Left lung (tissue), 10 donors: ENCODE measurements around the gene IL17RD. TPM values are rescaled to one million over a fixed set of nuclear protein-coding genes. Genes with fewer than 3 reads are reported as not detected.

Source experiments
- ATAC-seq: fragments of 200-7000 bp; cut with Tn5 transposase; one replicate; pipeline ENCODE4 v1.9.1; 2020; ENCODE audit warnings: moderate library complexity
- DNase-seq, 4 donors: peaks; one replicate each; pipeline ENCODE4 v3.0.0-alpha.2; 2013 to 2020
- H3K27ac ChIP-seq, 2 donors: fragments of 200-600 bp; sonication (generic) in 1 of 2; one replicate each; pipeline versions ENCODE4 v1.5.0 to v1.8.0; 2020 to 2021
- H3K27me3 ChIP-seq, 2 donors: fragments of 200-600 bp; sonication (generic) in 1 of 2; one replicate each; pipeline versions ENCODE4 v1.5.0 to v1.8.0; 2020 to 2021
- H3K36me3 ChIP-seq, 2 donors: fragments of 200-600 bp; sonication (generic) in 1 of 2; one replicate each; pipeline versions ENCODE4 v1.5.0 to v1.8.0; 2020 to 2021
- H3K4me1 ChIP-seq, 2 donors: fragments of 200-600 bp; one replicate each; pipeline ENCODE4 v1.8.0; 2021
- H3K4me3 ChIP-seq, 2 donors: fragments of 200-600 bp; sonication (generic) in 1 of 2; one replicate each; pipeline versions ENCODE4 v1.5.0 to v1.8.0; 2020 to 2021; ENCODE audit warnings: mild to moderate bottlenecking in 1 of 2
- H3K9me3 ChIP-seq, 2 donors: fragments of 200-600 bp; sonication (generic) in 1 of 2; one replicate each; pipeline versions ENCODE4 v1.5.0 to v1.8.0; 2020 to 2021
- CTCF ChIP-seq, 2 donors: fragments of 200-600 bp; sonication (generic) in 1 of 2; IDR thresholded peaks; one replicate each; pipeline versions ENCODE4 v1.5.0 to v1.8.0; 2021; ENCODE audit warnings: antibody characterized with exemption in 2 of 2
- intact Hi-C, 2 donors: fragments of 100-400 bp; cut with DNase I; formaldehyde crosslinking; loops; one replicate each; pipeline versions ENCODE4 v1.11.2 to v1.14.2; 2022
- polyA plus RNA-seq, 6 donors: library from polyadenylated mRNA; unstranded; fragments of 120-200 nt; gene quantifications; one replicate each; pipeline ENCODE4 v1.2.1, GENCODE V29; 2013; ENCODE audit not compliant: insufficient read length in 6 of 6
- total RNA-seq, 2 donors: library from RNA; stranded (reverse); fragmentation: NEBNext Ultra II Directional; extraction: Animal tissue kit (Norgen Biotek cat#: 25700); gene quantifications; one replicate each; pipeline ENCODE4 v1.2.1, GENCODE V29; 2021
- donor health status: DM: no; HTN: yes; CAD: no.
- donor health status: DM: no; HTN: no; CAD: no.

Gene IL17RD
- total and polyA plus RNA-seq, 8 donors, result 1.1 to 14.3 (median 11.1) TPM

- ATAC-seq (no peak), DNase-seq (no peak)
- H3K4me1 ChIP-seq, result no peaks in the 10 kb centered on the region
- no peak overlapping the region for H3K4me3 ChIP-seq
- no peak overlapping the region for H3K27ac ChIP-seq
- no peak for TF ChIP-seq CTCF (IDR thresholded peaks at IDR 0.05)
- H3K9me3 ChIP-seq, result no peaks in the 10 kb centered on the region
- no peaks in the 10 kb centered on the region for H3K36me3 ChIP-seq
- peaks cover 0 to 34% of the 10 kb centered on the region in 2 donors for H3K27me3 ChIP-seq
- intact Hi-C loops, result no loop called here
These were observed 10.5 kb downstream of the IL17RD start for GRCh38 chr3:57154470-57155309.

GRCh38 chr3:57152151-57153143 lies 12.7 kb downstream of the IL17RD start:
- ATAC-seq, result no peak
- Histone ChIP-seq H3K27ac (no peak overlapping the region), H3K27me3 (peaks cover 0 to 24% of the 10 kb centered on the region in 2 donors), H3K36me3 (no peaks in the 10 kb centered on the region), H3K4me1 (no peaks in the 10 kb centered on the region), H3K9me3 (no peaks in the 10 kb centered on the region), H3K4me3 (no peak overlapping the region)
- intact Hi-C loops, result no loop called here
- DNase-seq, result no peak
- TF ChIP-seq CTCF (IDR thresholded peaks at IDR 0.05), result no peak

- no peak for DNase-seq
- no peak for TF ChIP-seq CTCF (IDR thresholded peaks at IDR 0.05)
These were observed 13.4 kb downstream of the IL17RD start for GRCh38 chr3:57151749-57152148.

GRCh38 chr3:57151021-57151449 lies 14.1 kb downstream of the IL17RD start:
- H3K27ac ChIP-seq, result no peak overlapping the region
- H3K27me3 ChIP-seq, result peaks cover 0 to 10% of the 10 kb centered on the region in 2 donors
- intact Hi-C loops, result no loop called here
- H3K9me3 ChIP-seq, result no peaks in the 10 kb centered on the region
- no peak overlapping the region for H3K4me3 ChIP-seq
- ATAC-seq, result no peak
- DNase-seq, result no peak
- no peaks in the 10 kb centered on the region for H3K4me1 ChIP-seq
- no peaks in the 10 kb centered on the region for H3K36me3 ChIP-seq
- TF ChIP-seq CTCF (IDR thresholded peaks at IDR 0.05), result no peak

More at GRCh38 chr3:57151749-57152148, 13.4 kb downstream of the IL17RD start:
- Histone ChIP-seq H3K4me1 (no peaks in the 10 kb centered on the region), H3K27me3 (peaks cover 0 to 17% of the 10 kb centered on the region in 2 donors), H3K9me3 (no peaks in the 10 kb centered on the region), H3K4me3 (no peak overlapping the region), H3K27ac (no peak overlapping the region), H3K36me3 (no peaks in the 10 kb centered on the region)
- ATAC-seq, result no peak
- intact Hi-C loops, result no loop called here
